GM12878 (cell line): ENCODE results near the gene HS3ST2. TPM values are rescaled to one million over a fixed set of nuclear protein-coding genes. Genes with fewer than 3 reads are reported as not detected.
"Not testable (repeated sequence)": the region's sequence is repeated elsewhere in the genome, so short reads cannot be mapped to it uniquely, and the experiment has no call there.

Source experiments
- ATAC-seq: fragments of 200-7000 bp; cut with Tn5 transposase; 3 replicates; pipeline ENCODE4 v1.9.1; 2020; ENCODE audit warnings: mild to moderate bottlenecking, moderate library complexity
- BruUV-seq: library from RNA; stranded (reverse); fragments of 400-500 nt; replicated peaks from 2 replicates; lab custom pipeline; 2021; lab: Mats Ljungman, UMichigan
- CTCF ChIA-PET: fragments of 300-600 bp; sonication (Branson Sonifier 250); formaldehyde crosslinking; extraction: SDS; loops from one replicate; lab custom pipeline; 2021; ENCODE audit warnings: inconsistent platforms; lab: Yijun Ruan, JAX
- POLR2A ChIA-PET: fragments of 350-600 bp; formaldehyde crosslinking; extraction: SDS; loops from one replicate; lab custom pipeline; 2021; ENCODE audit warnings: inconsistent platforms; lab: Charles Lee
- RAD21 ChIA-PET: fragments of 300-600 bp; sonication (Branson Sonifier 250); formaldehyde crosslinking; loops from one replicate; lab custom pipeline; 2023; ENCODE audit warnings: antibody characterized with exemption; ENCODE audit not compliant: unreplicated experiment; lab: Charles Lee
- SMC1A ChIA-PET: fragments of 300-600 bp; sonication (Branson Sonifier 250); formaldehyde crosslinking; loops from one replicate; lab custom pipeline; 2023; ENCODE audit not compliant: unreplicated experiment, uncharacterized antibody; lab: Charles Lee
- DNase-seq: peaks from one replicate; pipeline ENCODE4 v3.0.0-alpha.2; 2011; ENCODE audit warnings: low read depth, low spot score
- FAIRE-seq: peaks from 3 replicates; lab custom pipeline; 2011; peaks lifted over from hg19 to GRCh38; lab: Jason Lieb, UNC
- H2AFZ ChIP-seq: 2 replicates; pipeline ENCODE4 v1.6.0; 2011; ENCODE audit warnings: low read depth, low read length, control low read depth; ENCODE audit not compliant: control insufficient read depth
- H3K27ac ChIP-seq: 2 replicates; pipeline ENCODE4 v1.5.1; 2011; ENCODE audit warnings: control low read depth; ENCODE audit not compliant: control insufficient read depth, insufficient read depth
- H3K27me3 ChIP-seq, 2 experiments: replicated peaks in 1 of 2; 2 replicates each; pipeline versions ENCODE4 v1.6.0 to v1.6.1; 2011; ENCODE audit warnings: low read length in 1 of 2; ENCODE audit not compliant: control insufficient read depth in 2 of 2, insufficient read depth in 2 of 2
- H3K36me3 ChIP-seq, 2 experiments: 2 replicates each; pipeline ENCODE4 v1.5.1; 2011; ENCODE audit warnings: low read length in 1 of 2; ENCODE audit not compliant: control insufficient read depth in 2 of 2, insufficient read depth in 2 of 2
- H3K4me1 ChIP-seq: 2 replicates; pipeline ENCODE4 v1.6.1; 2011; ENCODE audit warnings: mild to moderate bottlenecking, low read length, moderate library complexity, mixed read lengths; ENCODE audit not compliant: control insufficient read depth, insufficient read depth
- H3K4me2 ChIP-seq: 2 replicates; pipeline ENCODE4 v1.6.0; 2011; ENCODE audit warnings: control low read depth; ENCODE audit not compliant: control insufficient read depth, insufficient read depth
- H3K4me3 ChIP-seq: fragments of 200-600 bp; sonication (generic); 2 replicates; pipeline ENCODE4 v1.5.1; 2016
- H3K79me2 ChIP-seq: 2 replicates; pipeline ENCODE4 v1.6.0; 2011; ENCODE audit warnings: low read length; ENCODE audit not compliant: control insufficient read depth, insufficient read depth
- H3K9ac ChIP-seq: 2 replicates; pipeline ENCODE4 v1.8.0; 2011; ENCODE audit warnings: low read length, control low read depth, mixed read lengths; ENCODE audit not compliant: control insufficient read depth, insufficient read depth
- H3K9me3 ChIP-seq: replicated peaks from 3 replicates; pipeline ENCODE4 v1.5.1; 2011; ENCODE audit warnings: mild to moderate bottlenecking, low read length; ENCODE audit not compliant: control insufficient read depth, insufficient read depth
- H4K20me1 ChIP-seq: 2 replicates; pipeline ENCODE4 v1.6.0; 2011; ENCODE audit not compliant: control insufficient read depth, insufficient read depth
- SPI1 ChIP-seq: IDR thresholded peaks from 2 replicates; pipeline ENCODE4 v1.6.1; 2011; ENCODE audit warnings: low read depth, mild to moderate bottlenecking, low read length, moderate library complexity, borderline replicate concordance; ENCODE audit not compliant: insufficient read depth
- WGBS: methylation state at CpG from one replicate; pipeline ENCODE4 v1.1.6; 2016; ENCODE audit warnings: low lambda C conversion rate; ENCODE audit not compliant: insufficient replicate concordance, insufficient coverage; ENCODE audit errors: missing lambda C conversion rate; 5-methylcytosine and 5-hydroxymethylcytosine counted together
- in situ Hi-C: fragments of 300-500 bp; cut with MboI; formaldehyde crosslinking; loops from 9 replicates; pipeline ENCODE4 v1.14.3; 2018; ENCODE audit warnings: mixed read lengths
- intact Hi-C: fragments of 100-400 bp; cut with micrococcal nuclease; formaldehyde crosslinking; loops from one replicate; pipeline ENCODE4 v1.14.2; 2022; ENCODE audit not compliant: unreplicated experiment
- polyA plus RNA-seq, 11 experiments: library from polyadenylated mRNA; depleted of rRNA in 4 of 11; unstranded in 6 of 11; stranded (reverse) in 5 of 11; fragments of >200 nt; fragmentation: Nextera tagmentation in 4 of 11; fragmentation: Illumina TruSeq in 1 of 11; extraction: Ambion mirVana in 4 of 11; extraction: Trizol in 1 of 11; gene quantifications; 1 replicate in 1 of 11; 2 replicates in 10 of 11; pipeline versions ENCODE4 v1.2.1 to v1.2.3, GENCODE V29; 2011 to 2016; ENCODE audit warnings: inconsistent platforms in 2 of 11, missing spikeins in 2 of 11, low read depth in 1 of 11
- total RNA-seq, 4 experiments: library from RNA; depleted of rRNA in 3 of 4; stranded (reverse); fragments of >200 nt in 3 of 4; fragmentation: Illumina TruSeq in 1 of 4; extraction: Trizol in 1 of 4; gene quantifications; 2 replicates each; pipeline versions ENCODE4 v1.2.1 to v1.2.3, GENCODE V29; 2013 to 2021

Gene HS3ST2
- total and polyA plus RNA-seq, 10 of the 15 experiments (the other 5 are each of a cell fraction or from before 2014, with no cell fraction given): not detected

- H3K36me3 ChIP-seq: no peaks in the 10 kb centered on the region
- no peak overlapping the region for H3K9ac ChIP-seq
- H3K9me3 ChIP-seq: no peaks in the 10 kb centered on the region
- CTCF ChIA-PET: no interaction called here
- intact Hi-C loops: no loop called here
- no peaks in the 10 kb centered on the region for H3K27me3 ChIP-seq
- no peak for TF ChIP-seq SPI1
- TF ChIP-seq, all 136 proteins: peak for 0
- FAIRE-seq (no peak), DNase-seq (no peak), ATAC-seq (no peak)
- no peaks in the 10 kb centered on the region for H3K4me1 ChIP-seq
- ChIA-PET POLR2A (no interaction called here), RAD21 (no interaction called here), SMC1A (no interaction called here)
- no TSS peak for BruUV-seq
- H3K4me2 ChIP-seq: no peak overlapping the region
- H3K4me3 ChIP-seq: no peak overlapping the region
- H3K79me2 ChIP-seq: no peaks in the 10 kb centered on the region
- H2AFZ ChIP-seq: no peak overlapping the region
- H3K27ac ChIP-seq: no peak overlapping the region
- in situ Hi-C loops: no loop called here
- 0% methylated on average over 1 of the region's 1 CpG for WGBS
- no peaks in the 10 kb centered on the region for H4K20me1 ChIP-seq
Measured at GRCh38 chr16:22938647-22939046, 124.7 kb downstream of the HS3ST2 start.

- H3K36me3 ChIP-seq, H3K4me1 ChIP-seq, DNase-seq, H3K9me3 ChIP-seq, H3K79me2 ChIP-seq, H3K9ac ChIP-seq, H3K4me2 ChIP-seq, H2AFZ ChIP-seq, CTCF ChIA-PET, POLR2A ChIA-PET, FAIRE-seq, intact Hi-C loops, SMC1A ChIA-PET, ATAC-seq, H4K20me1 ChIP-seq, RAD21 ChIA-PET, H3K27ac ChIP-seq, H3K4me3 ChIP-seq, BruUV-seq, H3K27me3 ChIP-seq: not testable (repeated sequence)
- WGBS: 81% methylated on average over 3 of the region's 4 CpGs
- in situ Hi-C loops: loop anchor here (10.0 kb wide), 1 partner anchor 1385 kb away; no protein-coding TSS in a partner anchor
Measured at GRCh38 chr16:22939744-22940363, 125.9 kb downstream of the HS3ST2 start.
